OCI-LY3 (cell line): ENCODE results near the gene GTF3C4.

Experiments used
- H2AFZ ChIP-seq: fragments of 200-600, 300-600 bp; shearing (Covaris generic); 2 replicates; pipeline ENCODE4 v1.6.0; 2014; ENCODE audit warnings: antibody characterized with exemption, low read depth, low read length
- H3K27ac ChIP-seq: fragments of 200-600, 300-600 bp; sonication (generic); 2 replicates; pipeline ENCODE4 v1.5.1; 2014; ENCODE audit warnings: mild to moderate bottlenecking, low read length, moderate library complexity, mixed read lengths
- H3K27me3 ChIP-seq: fragments of 200-600, 300-600 bp; sonication (generic); 2 replicates; pipeline ENCODE4 v1.6.1; 2014; ENCODE audit warnings: low read depth, low read length, mixed read lengths
- H3K36me3 ChIP-seq: fragments of 200-600, 300-600 bp; sonication (generic); replicated peaks from 2 replicates; pipeline ENCODE3; 2014; ENCODE audit warnings: low read depth, low read length, mixed read lengths
- H3K4me1 ChIP-seq: fragments of 300-600, 200-600 bp; sonication (generic); 2 replicates; pipeline ENCODE4 v1.6.1; 2014; ENCODE audit warnings: low read length, mixed read lengths
- H3K4me2 ChIP-seq: fragments of 200-600, 300-600 bp; sonication (generic); 2 replicates; pipeline ENCODE4 v1.6.1; 2014; ENCODE audit warnings: low read length, mixed read lengths
- H3K4me3 ChIP-seq: fragments of 300-600, 200-600 bp; sonication (generic); 2 replicates; pipeline ENCODE4 v1.5.1; 2014; ENCODE audit warnings: antibody characterized with exemption, mild to moderate bottlenecking, low read length, moderate library complexity
- H3K79me2 ChIP-seq: fragments of 300-600, 200-600 bp; shearing (Covaris generic); 2 replicates; pipeline ENCODE4 v1.6.1; 2014; ENCODE audit warnings: mild to moderate bottlenecking, low read length, mixed read lengths
- H3K9ac ChIP-seq: fragments of 300-600, 200-600 bp; shearing (Covaris generic); 2 replicates; pipeline ENCODE4 v1.6.0; 2014; ENCODE audit warnings: mild to moderate bottlenecking, low read length, moderate library complexity
- H3K9me3 ChIP-seq: fragments of 200-600, 300-600 bp; shearing (Covaris generic); 2 replicates; pipeline ENCODE4 v1.6.1; 2014; ENCODE audit warnings: low read length, mixed read lengths; ENCODE audit not compliant: insufficient read depth
- H4K20me1 ChIP-seq: fragments of 200-600, 300-600 bp; sonication (generic); 2 replicates; pipeline ENCODE4 v1.6.1; 2016; ENCODE audit warnings: low read length, mixed read lengths; ENCODE audit not compliant: insufficient read depth
- EZH2phosphoT487 ChIP-seq: fragments of 200-600 bp; shearing (Covaris generic); IDR thresholded peaks from 2 replicates; pipeline ENCODE4 v1.6.1; 2018; ENCODE audit warnings: antibody characterized with exemption, mixed run types, low read depth
- TF ChIP-seq, protein P1 (sequence below): fragments of 200-600, 300-600 bp; sonication (generic); IDR thresholded peaks from 2 replicates; pipeline ENCODE4 v1.5.1; 2014; ENCODE audit warnings: antibody characterized with exemption, low read length, low read depth

Gene GTF3C4

DNA sequence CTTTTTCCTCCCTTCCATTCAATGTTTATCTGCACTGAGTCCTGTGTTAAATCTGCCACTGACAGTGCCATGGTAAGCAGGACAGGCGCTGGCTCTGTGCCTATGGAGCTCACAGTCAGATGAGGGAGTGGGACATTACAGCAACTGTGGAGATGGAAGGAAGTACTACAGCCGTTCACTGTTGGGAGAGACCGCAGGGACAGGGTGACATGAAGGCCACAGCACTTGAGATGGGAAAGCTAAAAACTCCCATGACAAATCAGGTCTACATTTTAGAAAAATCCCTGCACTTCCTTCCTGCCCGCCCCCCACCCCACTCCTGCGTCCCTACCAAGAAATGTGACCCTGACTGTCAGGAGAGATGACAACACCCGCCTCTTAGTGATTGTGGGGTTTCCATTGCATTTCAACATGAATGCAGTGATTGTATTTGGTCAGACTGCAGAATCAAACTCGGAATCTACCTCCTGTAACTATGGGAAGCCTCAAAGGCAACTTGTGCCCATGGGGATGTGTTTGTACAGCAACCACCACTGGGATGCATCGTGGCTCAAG lies 56.4 kb downstream of the GTF3C4 start:
- Histone ChIP-seq H3K36me3 (no peaks in the 10 kb centered on the region), H2AFZ (no peak overlapping the region), H3K27me3 (peaks cover 44% of the 10 kb centered on the region), H3K9me3 (no peaks in the 10 kb centered on the region), H4K20me1 (no peaks in the 10 kb centered on the region), H3K9ac (no peak overlapping the region), H3K27ac (no peak overlapping the region), H3K4me1 (no peaks in the 10 kb centered on the region), H3K79me2 (no peaks in the 10 kb centered on the region), H3K4me3 (no peak overlapping the region), H3K4me2 (no peak overlapping the region)
- TF ChIP-seq, protein P1, sequence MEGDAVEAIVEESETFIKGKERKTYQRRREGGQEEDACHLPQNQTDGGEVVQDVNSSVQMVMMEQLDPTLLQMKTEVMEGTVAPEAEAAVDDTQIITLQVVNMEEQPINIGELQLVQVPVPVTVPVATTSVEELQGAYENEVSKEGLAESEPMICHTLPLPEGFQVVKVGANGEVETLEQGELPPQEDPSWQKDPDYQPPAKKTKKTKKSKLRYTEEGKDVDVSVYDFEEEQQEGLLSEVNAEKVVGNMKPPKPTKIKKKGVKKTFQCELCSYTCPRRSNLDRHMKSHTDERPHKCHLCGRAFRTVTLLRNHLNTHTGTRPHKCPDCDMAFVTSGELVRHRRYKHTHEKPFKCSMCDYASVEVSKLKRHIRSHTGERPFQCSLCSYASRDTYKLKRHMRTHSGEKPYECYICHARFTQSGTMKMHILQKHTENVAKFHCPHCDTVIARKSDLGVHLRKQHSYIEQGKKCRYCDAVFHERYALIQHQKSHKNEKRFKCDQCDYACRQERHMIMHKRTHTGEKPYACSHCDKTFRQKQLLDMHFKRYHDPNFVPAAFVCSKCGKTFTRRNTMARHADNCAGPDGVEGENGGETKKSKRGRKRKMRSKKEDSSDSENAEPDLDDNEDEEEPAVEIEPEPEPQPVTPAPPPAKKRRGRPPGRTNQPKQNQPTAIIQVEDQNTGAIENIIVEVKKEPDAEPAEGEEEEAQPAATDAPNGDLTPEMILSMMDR: no peak
- TF ChIP-seq EZH2phosphoT487: no peak

DNA sequence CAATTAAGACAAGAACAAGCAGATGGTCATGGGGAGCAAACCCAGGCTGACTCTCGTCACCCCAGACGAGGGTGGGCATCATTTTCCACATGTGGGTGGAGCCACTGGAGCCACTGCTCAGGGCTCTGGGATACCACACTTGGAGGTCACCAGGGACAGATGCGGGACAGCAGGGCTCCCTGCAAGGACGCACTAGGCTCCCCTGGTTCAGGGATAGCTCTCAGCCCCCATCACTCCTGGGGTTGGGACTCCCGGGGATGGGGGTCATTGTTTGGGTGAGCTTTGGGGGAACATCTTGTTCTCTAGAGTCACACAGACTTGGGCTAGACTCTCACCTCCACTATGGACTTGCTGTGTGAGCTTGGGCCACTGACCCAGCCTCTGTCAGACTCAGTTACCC lies 57.8 kb downstream of the GTF3C4 start:
- H3K27me3 ChIP-seq: peaks cover 44% of the 10 kb centered on the region

DNA sequence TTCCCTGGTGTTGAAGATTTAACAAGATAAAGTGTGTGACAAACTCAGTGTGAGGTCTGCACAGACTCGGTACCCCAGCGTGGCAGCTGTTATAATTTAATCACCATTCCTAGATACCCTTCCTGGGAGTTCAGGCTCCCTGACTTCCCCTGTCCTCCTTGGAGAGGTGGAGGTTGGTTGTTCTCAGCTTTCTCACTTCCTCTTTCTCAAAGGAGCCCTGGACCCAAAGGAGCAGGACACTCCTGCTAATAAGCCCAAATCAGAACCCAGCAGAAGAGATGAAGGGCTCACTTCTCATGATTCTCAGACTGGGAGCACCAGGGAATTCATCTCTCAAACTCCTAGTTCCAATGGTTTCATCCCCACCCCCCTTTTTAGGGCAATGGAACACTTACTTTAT lies 58.2 kb downstream of the GTF3C4 start:
- Histone ChIP-seq H2AFZ (no peak overlapping the region), H3K4me3 (no peak overlapping the region), H3K27me3 (peaks cover 44% of the 10 kb centered on the region), H3K9ac (no peak overlapping the region), H3K36me3 (no peaks in the 10 kb centered on the region), H3K27ac (no peak overlapping the region), H3K4me1 (no peaks in the 10 kb centered on the region), H3K4me2 (no peak overlapping the region), H3K9me3 (no peaks in the 10 kb centered on the region), H4K20me1 (no peaks in the 10 kb centered on the region), H3K79me2 (no peaks in the 10 kb centered on the region)
- TF ChIP-seq EZH2phosphoT487: no peak
- TF ChIP-seq, protein P1: no peak

More for the DNA sequence above, 57.8 kb downstream of the GTF3C4 start:
- Histone ChIP-seq H3K27ac (no peak overlapping the region), H3K4me3 (no peak overlapping the region), H3K36me3 (no peaks in the 10 kb centered on the region), H2AFZ (no peak overlapping the region), H3K79me2 (no peaks in the 10 kb centered on the region), H3K4me2 (no peak overlapping the region), H3K9ac (no peak overlapping the region), H4K20me1 (no peaks in the 10 kb centered on the region), H3K9me3 (no peaks in the 10 kb centered on the region), H3K4me1 (no peaks in the 10 kb centered on the region)
- TF ChIP-seq, protein P1: no peak
- TF ChIP-seq EZH2phosphoT487: no peak

DNA sequence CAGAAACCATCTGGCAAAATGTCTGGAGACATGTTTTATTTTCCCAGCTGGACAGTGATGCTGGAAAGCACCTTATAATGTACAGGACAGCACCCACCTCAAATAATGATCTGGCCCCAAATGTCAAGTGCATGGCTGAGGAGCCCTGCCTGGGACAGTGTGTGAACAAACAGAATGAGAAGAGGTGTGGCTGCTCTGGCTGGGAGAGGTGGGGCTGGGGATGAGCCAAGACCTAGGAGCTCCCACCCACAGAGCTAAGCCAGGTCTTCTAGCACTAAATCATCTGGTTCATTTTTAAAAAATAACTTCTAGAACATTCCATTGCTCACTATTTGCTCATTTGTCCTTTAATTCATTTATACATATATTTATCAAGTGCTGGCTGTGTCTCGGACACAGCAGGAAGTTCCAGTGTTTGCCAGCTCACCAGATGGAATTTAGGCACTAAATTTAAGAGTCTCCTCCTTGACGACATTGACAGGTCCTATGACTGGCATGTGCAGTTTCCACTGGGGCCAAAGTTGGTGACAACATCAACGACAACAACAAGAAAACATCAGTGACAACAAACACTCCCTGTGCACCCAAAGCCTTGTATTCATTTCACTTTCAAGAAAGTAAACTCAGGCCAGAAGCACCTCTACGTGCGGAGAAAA lies 59.1 kb downstream of the GTF3C4 start:
- no peak for TF ChIP-seq EZH2phosphoT487
- TF ChIP-seq, protein P1: no peak
- Histone ChIP-seq H3K27ac (no peak overlapping the region), H3K79me2 (no peaks in the 10 kb centered on the region), H2AFZ (no peak overlapping the region), H4K20me1 (no peaks in the 10 kb centered on the region), H3K27me3 (peaks cover 44% of the 10 kb centered on the region), H3K9ac (no peak overlapping the region), H3K9me3 (no peaks in the 10 kb centered on the region), H3K4me2 (no peak overlapping the region), H3K36me3 (no peaks in the 10 kb centered on the region), H3K4me3 (no peak overlapping the region), H3K4me1 (no peaks in the 10 kb centered on the region)
